Cardiac fibroblast (primary cell): ENCODE data around the gene EIF4G3.

ENCODE experiments used
- DNase-seq, 2 donors: peaks; one replicate each; pipeline versions ENCODE4 v3.0.0 to v3.0.0-alpha.2; 2010; ENCODE audit warnings: low read depth in 2 of 2
- H3K4me3 ChIP-seq, 2 donors: replicated peaks in 1 of 2; 1 replicate in 1 of 2; 2 replicates in 1 of 2; pipeline ENCODE4 v1.5.1; 2011; ENCODE audit warnings: low read depth in 2 of 2, low read length in 2 of 2, mild to moderate bottlenecking in 2 of 2, moderate library complexity in 1 of 2
- CTCF ChIP-seq: IDR thresholded peaks from one replicate; pipeline ENCODE4 v1.5.1; 2011; ENCODE audit warnings: low read depth, mild to moderate bottlenecking, low read length, inconsistent platforms

EIF4G3 gene

DNA sequence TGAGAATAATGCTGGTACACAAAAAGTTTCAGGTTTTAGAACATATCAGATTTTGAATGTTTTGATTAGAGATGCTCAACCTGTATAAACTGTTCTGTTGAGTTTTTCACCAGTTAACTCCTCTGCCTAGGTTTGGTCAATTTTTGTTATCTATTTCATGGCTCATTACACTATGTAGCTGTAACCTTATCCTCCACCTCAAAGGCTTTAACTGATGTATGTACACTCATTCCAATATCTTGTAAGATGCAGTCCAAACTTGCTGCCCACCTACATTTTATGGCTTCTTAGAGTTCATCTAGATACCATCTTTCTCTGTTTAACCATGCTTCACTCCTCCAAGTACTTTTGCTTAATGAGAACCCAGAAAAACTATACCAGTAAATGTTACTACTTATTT is 107.8 kb downstream of the EIF4G3 start:
- no peak for DNase-seq
- H3K4me3 ChIP-seq = no peak overlapping the region
- TF ChIP-seq CTCF = no peak

DNA sequence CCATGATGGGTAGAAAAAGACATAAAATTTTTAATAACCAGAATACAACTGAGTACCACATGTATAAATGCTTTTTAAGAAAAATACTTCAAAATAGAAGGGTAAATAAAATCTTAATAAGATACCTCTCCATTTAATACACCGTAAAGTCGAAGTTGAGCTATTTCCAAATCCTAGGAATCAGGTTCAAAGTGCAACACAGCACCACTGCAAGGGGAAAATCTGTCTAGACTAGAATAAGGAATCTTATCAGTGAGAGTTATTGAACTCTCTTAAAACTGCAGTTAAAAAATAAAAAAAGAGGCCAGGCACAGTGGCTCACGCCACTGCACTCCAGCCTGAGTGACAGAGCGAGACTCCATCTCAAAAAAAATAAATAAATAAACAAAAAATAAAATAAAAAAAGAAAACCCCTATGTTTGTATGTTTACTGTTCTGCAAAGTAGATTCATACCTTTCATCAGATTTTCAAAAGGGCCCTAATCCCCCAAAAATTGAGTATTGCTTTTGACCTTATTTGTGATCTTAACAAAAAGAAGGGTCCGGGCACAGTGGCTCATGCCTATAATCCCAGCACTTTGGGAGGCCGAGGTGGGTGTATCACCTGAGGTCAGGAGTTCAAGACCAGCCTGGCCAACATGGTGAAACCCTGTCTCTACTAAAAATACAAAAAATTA is 109.0 kb downstream of the EIF4G3 start:
- no peak for TF ChIP-seq CTCF
- no peak for DNase-seq
- H3K4me3 ChIP-seq = no peak overlapping the region

- no peak for DNase-seq
- H3K4me3 ChIP-seq = no peak overlapping the region
- TF ChIP-seq CTCF = no peak
These were observed 110.2 kb downstream of the EIF4G3 start for GRCh38 chr1:21066356-21067012.

- no peak for TF ChIP-seq CTCF
- no peak for DNase-seq
- H3K4me3 ChIP-seq = no peak overlapping the region
These were observed 110.8 kb downstream of the EIF4G3 start for GRCh38 chr1:21065851-21066250.

- no peak for TF ChIP-seq CTCF
- H3K4me3 ChIP-seq = no peak overlapping the region
- no peak for DNase-seq
These were observed 112.6 kb downstream of the EIF4G3 start for GRCh38 chr1:21064057-21064456.

DNA sequence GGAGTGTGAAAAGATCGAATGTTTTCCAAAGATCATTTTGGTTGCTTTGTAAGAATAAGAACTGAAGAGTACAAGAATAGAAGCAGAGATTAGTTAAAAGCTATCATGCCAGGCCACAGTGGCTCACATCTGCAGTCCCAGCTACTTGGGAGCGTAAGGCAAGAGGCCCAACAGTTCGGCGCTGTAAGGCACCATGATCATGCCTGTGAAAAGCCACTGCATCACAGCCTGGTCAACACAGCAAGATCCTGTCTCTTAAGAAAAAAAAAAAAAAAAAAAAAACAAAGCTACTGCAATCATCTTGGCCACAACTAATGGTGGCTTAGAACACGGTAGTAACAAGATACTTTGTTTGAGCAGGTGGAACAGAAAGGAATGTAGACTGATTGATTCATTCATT is 116.2 kb downstream of the EIF4G3 start:
- DNase-seq = no peak
- TF ChIP-seq CTCF = no peak
- no peak overlapping the region for H3K4me3 ChIP-seq

DNA sequence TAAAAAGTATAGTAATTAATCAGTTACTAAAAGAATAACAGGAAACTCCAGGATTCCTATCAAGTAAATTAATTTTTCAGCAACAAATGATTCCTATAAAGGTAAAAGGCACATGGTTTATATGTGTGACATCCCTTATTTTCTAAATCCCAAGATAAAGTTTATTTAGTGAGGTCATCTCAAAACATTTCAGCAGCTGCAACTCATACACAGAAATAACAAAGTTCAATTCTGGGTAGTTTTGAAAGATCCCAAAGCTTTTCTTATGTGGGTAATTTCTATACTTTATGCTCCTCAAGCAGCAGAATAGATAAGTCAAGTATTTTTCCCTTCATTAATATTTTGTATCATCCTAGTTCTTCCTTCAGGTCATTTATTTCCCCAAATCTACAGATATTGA is 117.7 kb downstream of the EIF4G3 start:
- no peak overlapping the region for H3K4me3 ChIP-seq
- TF ChIP-seq CTCF = no peak
- DNase-seq = peak in 1 of 2 donors; percentile 36
